WERI-Rb-1 (cell line): ENCODE data around the gene TMEM164.

Experiments
- DNase-seq: peaks from one replicate; pipeline ENCODE4 v3.0.0-alpha.2; 2020
- H3K27ac ChIP-seq: fragments of 250-450 bp; sonication (Bioruptor Pico); 2 replicates; pipeline ENCODE4 v1.5.1; 2020; ENCODE audit warnings: mild to moderate bottlenecking, moderate library complexity
- H3K27me3 ChIP-seq: fragments of 250-450 bp; sonication (Bioruptor Pico); 2 replicates; pipeline ENCODE4 v1.5.1; 2021; ENCODE audit warnings: mild to moderate bottlenecking, low read depth, moderate library complexity; ENCODE audit not compliant: insufficient read depth, severe bottlenecking
- H3K36me3 ChIP-seq: fragments of 250-450 bp; sonication (Bioruptor Pico); 2 replicates; pipeline ENCODE4 v1.5.1; 2020; ENCODE audit warnings: mild to moderate bottlenecking, moderate library complexity
- H3K4me3 ChIP-seq: 2 replicates; pipeline ENCODE4 v1.5.1; 2011; ENCODE audit warnings: low read depth, mild to moderate bottlenecking, control low read depth, low read length
- H3K9me3 ChIP-seq: fragments of 250-450 bp; sonication (Bioruptor Pico); 2 replicates; pipeline ENCODE4 v1.5.1; 2021; ENCODE audit warnings: mild to moderate bottlenecking, moderate library complexity; ENCODE audit not compliant: severe bottlenecking
- CTCF ChIP-seq: IDR thresholded peaks from 2 replicates; pipeline ENCODE4 v1.5.1; 2011; ENCODE audit warnings: low read depth, mild to moderate bottlenecking, control low read depth, inconsistent platforms, low read length

The TMEM164 gene

GRCh38 chrX:110015032-110015431 is 12.1 kb downstream of the TMEM164 start:
- no peaks in the 10 kb centered on the region for H3K27me3 ChIP-seq
- no peak overlapping the region for H3K4me3 ChIP-seq
- peaks cover 17% of the 10 kb centered on the region for H3K36me3 ChIP-seq
- no peak overlapping the region for H3K27ac ChIP-seq
- no peak for DNase-seq
- no peak for TF ChIP-seq CTCF
- no peaks in the 10 kb centered on the region for H3K9me3 ChIP-seq

GRCh38 chrX:110015915-110016314 is 13.0 kb downstream of the TMEM164 start:
- Histone ChIP-seq H3K27ac (no peak overlapping the region), H3K36me3 (peaks cover 8% of the 10 kb centered on the region), H3K27me3 (no peaks in the 10 kb centered on the region), H3K9me3 (no peaks in the 10 kb centered on the region), H3K4me3 (no peak overlapping the region)
- no peak for DNase-seq
- no peak for TF ChIP-seq CTCF

GRCh38 chrX:110020536-110020935 is 17.6 kb downstream of the TMEM164 start:
- H3K9me3 ChIP-seq: no peaks in the 10 kb centered on the region
- no peaks in the 10 kb centered on the region for H3K27me3 ChIP-seq
- H3K4me3 ChIP-seq: no peak overlapping the region
- no peak for TF ChIP-seq CTCF
- H3K27ac ChIP-seq: peak overlapping the region; percentile 36
- H3K36me3 ChIP-seq: peaks cover 17% of the 10 kb centered on the region
- no peak for DNase-seq

GRCh38 chrX:110021258-110022022 is 18.5 kb downstream of the TMEM164 start:
- no peaks in the 10 kb centered on the region for H3K9me3 ChIP-seq
- H3K36me3 ChIP-seq: peaks cover 25% of the 10 kb centered on the region
- H3K27ac ChIP-seq: peak overlapping the region; percentile 59
- DNase-seq: peak; percentile 81
- H3K27me3 ChIP-seq: no peaks in the 10 kb centered on the region
- no peak for TF ChIP-seq CTCF
- no peak overlapping the region for H3K4me3 ChIP-seq

- Histone ChIP-seq H3K4me3 (no peak overlapping the region), H3K36me3 (peaks cover 28% of the 10 kb centered on the region), H3K9me3 (no peaks in the 10 kb centered on the region), H3K27ac (peak overlapping the region; percentile 10; the same call in 1 of the 2 replicates), H3K27me3 (no peaks in the 10 kb centered on the region)
- TF ChIP-seq CTCF: no peak
- no peak for DNase-seq
These were observed 19.9 kb downstream of the TMEM164 start for GRCh38 chrX:110022599-110023448.
